Hindlimb muscle (tissue), 1 donor: Measurements from ENCODE around the gene IL16. TPM values are rescaled to one million over a fixed set of nuclear protein-coding genes. Genes with fewer than 3 reads are reported as not detected.
"Not testable (repeated sequence)": the region's sequence is repeated elsewhere in the genome, so short reads cannot be mapped to it uniquely, and the experiment has no call there.

Experiments
- DNase-seq: peaks from one replicate; pipeline ENCODE4 v3.0.0-alpha.2; 2013
- polyA plus RNA-seq: library from polyadenylated mRNA; unstranded; fragments of 120-200 nt; gene quantifications from one replicate; pipeline ENCODE4 v1.2.1, GENCODE V29; 2013; ENCODE audit not compliant: insufficient read length

IL16 gene
- polyA plus RNA-seq, 1 donor = 9.1 TPM

DNA sequence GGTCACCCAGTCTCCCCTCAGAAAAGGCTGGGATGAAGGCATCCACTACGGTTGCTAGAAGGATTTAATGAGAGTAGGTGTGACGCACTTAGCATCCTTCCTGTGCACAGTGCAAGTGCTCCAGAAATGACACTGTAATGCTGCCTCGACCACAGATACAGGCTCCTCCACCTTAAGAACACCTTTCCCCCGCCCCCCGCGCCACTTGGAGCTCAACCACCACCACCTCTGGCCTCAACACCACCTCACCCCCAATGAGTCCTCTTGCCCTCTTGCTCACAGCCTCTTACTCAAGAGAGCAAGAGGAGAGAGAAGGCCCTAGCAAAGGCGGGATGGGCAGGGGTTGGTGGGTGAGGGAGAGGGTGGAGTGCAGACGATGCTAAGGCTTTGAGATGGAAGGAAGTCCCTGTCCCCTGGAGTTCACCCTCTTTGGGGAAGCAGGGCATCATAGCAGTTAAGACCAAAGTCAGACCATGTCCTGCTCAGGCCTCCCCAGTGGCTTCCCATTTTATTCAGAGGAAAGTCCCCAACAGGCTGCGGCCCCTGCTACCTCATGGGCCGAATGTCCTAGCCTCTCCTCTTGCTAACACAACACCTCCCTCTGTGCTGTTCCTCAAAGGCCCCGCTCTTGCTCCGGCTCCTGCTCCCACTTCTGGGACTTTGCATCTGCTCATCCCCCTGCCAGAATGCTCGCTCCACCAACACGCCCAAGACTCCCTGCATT is 118.9 kb downstream of the IL16 start:
- DNase-seq = no peak

DNA sequence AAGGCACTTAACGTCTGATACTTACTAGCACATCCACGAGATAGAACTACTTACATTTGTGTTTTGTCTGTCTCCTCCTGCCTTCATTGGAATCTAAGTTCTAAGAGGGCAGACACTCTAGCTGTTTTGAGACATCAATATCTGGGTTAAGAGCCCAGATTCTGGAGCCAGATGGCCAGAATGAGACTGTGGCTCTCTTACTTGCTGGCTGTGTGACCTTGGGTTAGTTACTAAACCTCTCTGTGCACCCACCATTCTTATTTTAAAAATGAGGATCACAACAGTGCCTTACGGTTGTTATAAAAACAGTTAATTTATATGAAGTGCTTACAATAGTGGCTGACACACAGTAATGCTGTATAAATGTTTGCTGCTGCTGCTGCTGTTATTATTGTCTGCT is 119.6 kb downstream of the IL16 start:
- DNase-seq = no peak

DNA sequence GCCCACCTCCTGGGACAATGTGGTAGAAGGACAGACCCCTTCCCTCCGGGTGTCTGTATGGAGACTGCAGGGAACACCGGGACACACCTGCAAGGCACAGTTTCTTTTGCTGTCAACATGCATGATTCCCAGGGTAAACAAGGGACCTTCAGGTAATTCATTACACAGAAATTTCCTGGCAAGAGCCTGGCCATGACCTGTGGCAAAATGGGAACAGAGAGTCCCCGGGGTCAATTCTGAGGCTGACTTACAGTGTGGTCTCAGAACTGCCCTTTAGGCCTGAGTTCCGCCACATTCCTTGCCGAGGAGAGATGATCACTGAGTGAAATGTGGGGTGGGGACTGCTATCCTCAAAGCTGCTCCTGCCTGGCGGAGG is 121.0 kb downstream of the IL16 start:
- no peak for DNase-seq

DNA sequence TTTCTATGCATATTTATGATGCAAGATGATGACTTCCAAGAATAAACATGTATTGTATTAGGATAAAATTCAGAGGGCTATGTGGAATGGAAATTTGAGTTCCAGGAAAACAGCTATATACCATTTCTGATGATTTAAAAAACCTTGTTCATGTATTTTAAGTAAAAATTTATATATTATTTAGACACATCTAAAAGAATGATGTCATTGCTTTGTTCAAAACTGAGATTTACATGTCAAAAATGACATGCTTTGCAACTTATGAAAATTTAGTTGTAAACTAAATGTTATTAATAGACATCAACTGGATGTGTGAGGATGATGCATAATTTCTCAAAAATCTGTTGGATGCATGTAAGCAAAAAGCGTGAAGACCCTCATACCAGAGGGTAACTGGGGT is 125.0 kb downstream of the IL16 start:
- no peak for DNase-seq

DNA sequence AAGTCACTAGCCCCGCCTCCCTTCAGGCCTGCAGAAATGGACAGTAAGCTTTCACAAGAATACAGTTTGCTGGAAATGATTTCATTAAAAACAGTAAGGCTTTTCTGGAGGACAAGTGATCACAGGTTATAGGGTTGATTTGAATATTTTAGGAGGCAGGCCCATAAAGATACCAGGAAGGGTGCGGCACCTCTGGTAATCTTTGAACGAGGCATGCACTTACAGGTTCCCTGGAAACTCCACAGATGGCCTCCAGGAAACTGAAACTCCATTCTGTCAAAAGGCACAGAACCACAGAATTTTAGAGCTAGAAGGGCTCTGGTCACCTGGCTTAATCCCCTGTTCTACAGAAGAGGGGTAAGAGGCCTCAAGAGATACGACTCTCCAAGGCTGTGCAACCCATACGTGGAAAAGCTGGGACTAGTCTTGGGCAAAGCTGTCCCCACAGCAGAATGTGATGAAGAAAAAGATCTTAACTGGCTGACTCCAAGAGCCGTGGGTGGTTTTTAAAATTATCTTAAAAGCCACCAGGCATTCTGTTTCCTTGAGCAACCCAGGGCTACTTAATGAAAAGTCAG is 126.1 kb downstream of the IL16 start:
- no peak for DNase-seq

DNA sequence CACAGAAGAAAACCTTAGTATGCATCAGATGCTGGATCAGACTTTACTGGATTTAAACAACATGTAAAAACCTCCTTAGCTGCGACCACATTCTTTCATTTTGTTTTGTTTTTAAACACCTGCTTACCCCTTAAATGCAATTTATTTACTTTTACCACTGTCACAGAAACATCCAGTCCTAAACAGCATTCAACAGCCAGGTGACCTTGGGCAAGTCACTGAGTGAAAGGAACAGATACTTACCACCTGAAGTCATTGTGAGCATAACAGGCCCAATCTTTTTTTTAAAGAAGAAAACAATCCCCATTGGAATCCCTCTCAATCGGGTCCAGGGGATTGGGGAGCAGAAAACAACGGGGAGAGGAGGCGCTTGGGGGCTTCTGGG is 126.9 kb downstream of the IL16 start:
- DNase-seq = no peak

DNA sequence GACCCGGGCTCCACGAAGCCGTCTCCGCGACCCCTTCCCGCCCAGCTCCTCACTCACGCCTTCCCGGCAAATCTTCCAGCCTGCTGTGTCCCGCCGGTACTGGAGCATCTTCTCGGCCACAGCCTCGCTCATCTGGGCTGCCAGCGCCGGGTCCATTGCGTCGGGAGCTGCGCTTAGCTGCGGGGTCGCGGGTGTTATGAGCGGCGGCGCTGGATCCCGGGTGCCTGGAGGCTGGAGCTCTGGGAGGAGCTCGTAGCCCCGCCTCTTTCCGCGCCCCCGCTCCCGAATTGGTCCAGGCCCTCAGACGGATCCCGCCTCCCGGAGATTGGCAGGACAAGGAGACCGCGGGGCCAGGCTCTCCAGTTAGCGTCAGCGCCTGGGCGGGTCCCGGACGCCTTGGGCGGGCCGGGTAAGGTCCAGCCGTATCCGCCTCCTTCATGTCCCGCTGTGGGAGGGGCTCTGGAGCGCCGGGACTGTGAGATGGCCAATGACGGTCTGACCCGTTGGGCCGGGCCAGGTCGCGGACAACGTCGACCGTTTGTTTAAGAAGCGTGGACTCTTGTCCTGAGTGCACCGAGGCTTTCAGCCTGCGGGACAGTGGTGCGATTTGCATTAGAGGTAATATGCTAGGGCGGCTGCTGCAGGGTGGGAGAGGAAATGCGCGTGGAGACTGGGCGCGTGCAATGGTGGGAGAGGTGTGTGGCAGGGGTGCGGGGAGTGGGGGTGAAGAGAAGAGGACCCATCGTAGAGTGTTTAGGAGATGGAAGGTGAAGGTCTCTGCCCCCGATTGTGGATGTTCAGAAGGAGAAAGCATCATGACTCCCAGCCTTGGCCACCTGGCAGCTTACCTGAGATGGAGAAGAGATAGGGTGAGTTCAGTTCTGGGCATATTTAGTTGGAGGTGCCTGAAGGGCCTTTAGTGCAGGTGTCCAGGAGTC is 127.5 kb downstream of the IL16 start, which contains the start of gene STARD5:
Gene STARD5, minus strand, starts transcription at position 198 of the 938 bp plus-strand sequence. Its CDS starts 42 bp downstream, at position 156.
- peak; percentile 99 for DNase-seq

DNA sequence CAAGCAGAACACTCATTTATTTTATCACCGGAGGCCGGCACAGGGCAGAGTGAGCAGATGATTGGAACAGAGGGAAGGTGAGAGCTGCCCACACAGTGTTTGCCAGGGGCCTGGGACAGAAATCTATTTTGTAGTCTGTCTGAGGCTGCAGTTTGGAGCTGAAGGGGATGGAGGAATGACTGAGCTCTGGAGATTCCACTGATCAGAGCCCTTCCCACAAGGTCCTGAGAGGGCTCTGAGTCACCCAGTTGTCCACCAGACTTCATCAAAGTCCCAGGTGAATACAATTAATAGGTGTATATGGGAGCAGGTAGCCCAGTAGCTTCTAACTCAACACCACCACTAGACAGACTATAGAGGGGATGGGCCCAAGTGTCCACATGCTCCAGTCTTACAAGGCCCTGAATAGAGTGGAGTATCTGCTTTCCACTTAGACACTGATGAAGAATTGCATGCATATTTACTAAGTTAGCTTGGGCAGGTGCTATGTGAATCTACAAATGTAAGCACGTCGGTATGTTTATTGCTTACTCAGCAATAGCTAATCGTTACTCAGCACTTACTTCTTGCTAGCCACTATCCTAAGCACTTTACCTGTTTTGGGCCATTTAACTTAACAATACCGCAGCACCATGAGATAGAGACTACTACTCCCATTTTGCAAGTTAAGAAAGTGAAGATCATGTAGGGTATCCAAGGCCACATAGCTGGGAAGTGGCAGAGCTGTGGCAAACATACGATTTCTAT is 130.0 kb downstream of the IL16 start:
- no peak for DNase-seq

DNA sequence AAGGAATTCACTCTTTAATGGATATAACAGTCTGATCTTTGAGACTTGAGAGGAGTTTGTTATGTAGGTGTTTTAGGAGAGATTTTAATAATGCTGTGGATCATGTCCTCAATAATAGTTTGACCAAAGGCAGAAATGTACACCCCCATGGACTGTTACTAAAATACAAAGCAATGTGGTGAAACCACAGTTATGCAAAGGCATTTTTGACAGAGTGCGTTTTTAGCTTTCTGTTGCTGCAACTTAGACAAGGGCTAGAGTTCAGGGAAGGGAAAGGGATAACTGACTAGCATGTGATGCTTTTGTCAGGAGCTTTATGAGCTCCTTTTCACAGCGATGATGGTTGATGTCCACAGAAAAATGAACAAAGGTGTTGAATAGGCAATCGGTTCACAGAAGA is 130.8 kb downstream of the IL16 start:
- no peak for DNase-seq

DNA sequence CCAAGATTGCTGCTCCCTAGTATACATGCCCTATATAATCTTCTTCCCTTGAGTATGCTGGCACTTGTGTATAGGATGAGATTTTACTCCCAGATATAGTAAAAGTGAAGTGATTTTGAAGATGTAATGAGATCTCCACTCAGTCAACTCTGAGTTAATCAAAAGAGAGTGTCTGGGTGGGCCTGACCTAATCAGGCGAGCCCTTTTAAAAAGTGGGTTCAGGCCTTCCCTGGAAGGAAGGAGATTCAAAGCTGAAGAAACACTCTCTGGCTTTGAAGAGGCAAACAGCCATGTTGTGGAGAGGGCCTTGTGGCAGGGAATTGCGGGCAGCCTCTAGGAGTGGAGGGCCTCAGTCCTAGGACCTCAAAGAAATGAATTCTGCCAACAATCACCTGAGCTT is 132.8 kb downstream of the IL16 start:
- no peak for DNase-seq

DNA sequence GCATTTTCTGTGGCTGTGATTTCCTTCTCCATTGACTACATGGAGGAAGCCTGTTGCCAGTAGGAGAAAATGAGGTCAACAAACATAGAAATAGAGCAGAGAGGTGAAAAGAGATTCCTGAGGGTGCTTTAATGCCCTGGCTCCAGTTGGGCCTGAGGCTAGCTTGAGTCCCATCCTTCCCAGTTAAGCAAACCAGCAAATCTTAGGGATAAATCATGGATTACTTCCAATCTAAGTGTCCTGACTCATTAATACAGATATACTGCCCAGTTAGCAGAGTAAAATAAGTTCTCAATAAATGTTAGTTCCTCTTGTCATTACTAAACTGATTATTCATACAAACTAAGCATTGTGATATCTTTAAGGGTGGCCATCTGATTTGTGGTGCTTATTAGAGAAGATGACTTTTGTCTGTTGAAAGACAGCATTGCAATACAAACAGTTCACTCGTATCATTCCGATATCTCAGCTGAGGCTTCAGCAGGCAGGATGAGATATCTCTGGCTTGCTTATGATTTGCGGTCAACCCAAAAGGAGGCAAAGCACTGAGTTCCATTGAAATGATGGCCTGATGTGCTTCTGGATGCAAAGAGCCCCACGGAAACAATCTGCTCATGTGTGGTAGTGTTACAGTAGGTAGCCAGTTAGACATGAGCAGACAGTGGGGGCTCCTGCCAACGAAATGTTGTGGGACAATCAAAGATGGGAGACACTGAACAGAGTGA is 133.8 kb downstream of the IL16 start:
- no peak for DNase-seq

DNA sequence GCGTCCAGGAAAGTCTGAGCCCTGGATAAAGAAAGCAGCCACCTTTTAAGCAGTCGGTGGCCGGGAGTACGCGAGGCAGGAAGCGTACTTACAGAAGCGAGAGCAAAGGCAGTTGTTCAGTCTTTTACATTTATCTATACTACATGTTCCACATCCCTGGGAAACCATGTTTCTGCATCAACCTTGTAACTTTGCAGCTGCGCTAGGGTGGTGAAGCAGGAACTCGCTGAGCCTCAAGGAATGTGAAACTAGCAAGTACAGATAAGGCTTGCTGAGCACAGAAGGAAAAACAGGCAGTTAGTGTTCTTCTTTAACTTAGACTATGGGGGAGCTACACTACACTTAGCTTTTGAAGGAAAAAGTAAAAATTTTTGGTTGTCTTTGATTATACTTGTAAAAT is 134.5 kb downstream of the IL16 start:
- DNase-seq = not testable (repeated sequence)

DNA sequence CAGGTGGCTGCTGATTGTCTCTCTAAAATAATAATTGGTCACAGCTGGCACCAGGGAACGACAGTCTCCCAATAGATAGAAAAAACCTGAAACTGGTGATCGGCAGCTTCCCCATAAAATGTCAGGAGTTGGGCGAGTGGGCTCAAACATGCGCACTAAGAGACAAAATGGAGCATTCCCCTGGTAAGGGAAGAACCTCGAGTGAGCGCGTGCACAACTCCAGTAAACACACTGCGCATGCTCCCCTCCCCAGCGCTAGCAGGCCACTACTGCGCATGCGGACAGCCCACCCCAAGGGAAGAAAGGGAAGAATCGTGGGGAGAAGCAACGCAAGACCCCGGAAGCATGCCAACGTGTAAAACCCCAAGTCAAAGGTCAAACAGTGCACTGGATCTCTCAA is 134.9 kb downstream of the IL16 start:
- DNase-seq = no peak

DNA sequence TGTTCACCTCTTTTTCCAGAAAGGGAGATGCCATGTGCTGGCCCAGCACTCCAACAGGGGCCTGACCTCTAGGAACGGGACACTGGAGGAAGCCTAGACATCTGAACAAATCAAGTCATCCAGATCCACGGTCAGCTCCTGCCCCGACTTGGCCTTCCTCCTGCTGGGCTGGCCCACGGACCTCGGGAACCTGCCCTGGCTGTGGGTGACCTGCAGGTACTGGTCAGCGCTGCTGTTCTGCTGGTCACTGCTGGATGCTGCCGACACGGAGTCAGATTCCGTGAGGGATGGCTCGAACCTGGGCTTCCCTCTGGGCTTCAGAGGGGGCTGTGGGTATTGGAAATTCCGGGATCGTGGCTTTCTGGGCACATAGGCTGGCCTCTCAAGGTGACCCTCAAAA is 135.6 kb downstream of the IL16 start:
- no peak for DNase-seq

DNA sequence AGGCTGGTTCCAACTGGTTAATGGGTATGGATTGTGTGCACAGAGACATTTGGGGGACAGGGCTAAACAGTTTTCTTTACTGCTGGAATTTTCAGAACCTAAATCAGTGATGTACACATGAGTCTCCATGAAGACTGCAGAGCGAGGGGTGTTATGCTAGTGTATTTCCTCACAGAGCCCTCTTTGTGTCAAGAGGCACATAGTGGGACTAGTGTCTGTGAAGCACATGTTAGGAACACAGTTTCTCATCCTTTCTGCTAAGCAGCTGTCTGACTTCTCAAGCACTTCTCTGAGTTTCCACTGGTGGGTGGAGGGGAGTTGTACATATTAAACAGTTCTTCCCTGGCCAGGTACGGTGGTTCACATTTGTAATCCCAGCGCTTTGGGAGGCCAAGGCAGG is 136.7 kb downstream of the IL16 start:
- DNase-seq = no peak

DNA sequence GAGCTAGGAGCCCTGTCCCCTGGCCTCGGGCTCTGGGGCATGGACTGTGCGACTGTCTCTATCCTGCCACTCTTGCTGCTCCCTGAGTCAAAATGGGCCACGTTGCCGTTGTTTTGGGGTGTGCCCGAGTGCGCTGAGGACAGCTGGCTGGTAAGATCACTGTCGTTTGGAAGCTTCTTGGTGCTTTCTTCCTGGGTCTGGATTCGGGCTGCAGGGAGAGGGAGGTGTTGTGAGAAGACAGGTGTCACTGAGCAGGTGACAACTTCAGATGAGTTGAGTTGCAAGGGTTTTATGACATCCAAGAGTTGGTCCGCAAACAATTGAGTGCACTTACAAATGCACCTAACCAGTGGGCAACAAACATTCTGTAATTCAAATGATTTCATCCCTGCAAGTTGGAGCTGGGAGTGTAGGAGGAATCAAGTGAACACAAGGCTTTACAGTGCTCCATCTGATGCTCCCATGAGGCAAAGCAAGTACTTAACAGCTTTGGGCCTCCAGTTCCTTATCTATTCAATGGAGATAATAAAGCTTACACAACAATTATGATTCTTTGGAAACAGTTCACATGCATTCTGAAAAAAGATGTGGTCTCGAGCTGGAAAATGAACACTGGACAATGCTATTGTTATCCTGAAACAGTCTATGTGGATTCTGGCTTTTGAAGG is 138.2 kb downstream of the IL16 start:
- DNase-seq = no peak

DNA sequence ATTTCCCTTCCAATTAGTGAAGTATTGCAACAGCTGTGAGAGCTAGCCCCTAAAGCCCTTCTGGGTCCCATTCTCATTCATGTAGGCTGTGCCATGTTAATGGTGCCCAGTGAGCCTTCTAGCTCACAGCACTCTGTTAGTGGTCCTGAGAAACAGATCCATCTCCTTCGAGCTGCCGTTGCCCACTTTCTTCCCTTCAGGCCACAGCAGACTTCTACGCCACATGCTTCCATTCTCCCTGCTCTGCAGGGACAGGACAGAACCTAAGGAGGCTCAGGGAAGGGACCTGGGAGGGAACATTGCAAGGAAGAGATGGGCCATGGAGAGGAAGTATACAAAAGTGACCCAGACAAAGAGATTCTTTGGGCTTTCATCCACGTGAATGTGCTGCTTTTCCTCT is 139.0 kb downstream of the IL16 start:
- DNase-seq = no peak

DNA sequence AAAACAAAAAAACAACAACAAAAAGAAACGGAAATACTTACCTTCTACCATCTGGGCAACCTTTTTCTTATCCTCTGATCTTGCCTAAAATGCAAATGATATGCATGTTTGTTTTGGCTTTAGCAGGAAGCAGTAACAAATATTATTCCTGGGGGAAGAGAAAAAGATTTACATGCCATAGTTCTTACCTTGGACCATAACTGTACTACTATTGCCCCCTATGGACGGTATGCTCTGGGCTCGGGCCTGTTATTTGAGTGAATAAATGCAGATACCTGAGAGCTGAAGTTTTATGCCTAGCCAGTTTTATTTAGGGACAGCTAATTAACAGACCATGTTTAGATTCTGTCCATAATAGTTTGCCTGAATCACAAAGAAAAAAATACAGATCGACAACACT is 139.9 kb downstream of the IL16 start:
- no peak for DNase-seq

DNA sequence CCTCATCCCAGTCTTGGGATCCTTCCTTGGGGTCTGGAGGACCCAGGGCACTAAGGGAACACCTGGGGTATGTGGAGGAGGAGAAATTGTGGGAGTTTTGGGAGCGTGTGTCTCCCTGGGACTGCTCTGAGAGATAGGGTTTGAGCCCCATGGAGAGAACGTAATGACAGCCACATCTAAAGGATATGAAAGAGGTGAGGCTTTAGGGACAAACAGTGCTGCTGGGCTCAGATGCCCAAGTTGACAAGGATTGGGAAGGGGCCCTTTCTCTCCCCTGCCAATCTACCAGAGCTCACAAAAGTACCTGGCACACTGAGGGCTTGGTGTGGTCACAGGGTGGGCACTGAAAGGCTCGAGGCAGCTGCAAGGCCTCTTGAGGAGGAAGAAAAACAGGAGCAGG is 140.6 kb downstream of the IL16 start:
- no peak for DNase-seq

DNA sequence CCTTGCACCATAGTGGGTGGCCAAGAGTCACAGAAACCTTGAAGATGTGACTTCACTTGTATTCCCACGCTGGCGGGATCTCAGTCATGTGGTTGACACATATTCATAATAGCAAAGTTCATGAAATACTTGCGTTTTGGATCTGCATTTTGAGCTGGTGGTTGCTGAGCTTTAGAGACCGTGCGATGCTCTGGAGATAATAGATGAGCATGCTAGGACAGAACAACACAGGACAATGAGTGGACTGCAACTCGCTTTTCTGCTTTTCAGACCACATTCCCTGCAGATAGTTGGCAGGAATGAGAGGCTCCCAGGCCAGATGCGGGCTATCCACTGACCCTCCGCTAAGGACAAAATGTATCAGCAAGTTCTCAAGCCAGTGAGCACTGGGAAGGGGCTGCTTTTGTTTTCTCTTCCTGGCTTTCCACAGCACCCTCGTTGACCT is 141.1 kb downstream of the IL16 start:
- peak; percentile 26 for DNase-seq
